OCI-LY1 (cell line): ENCODE data around the gene COL18A1.
"Not testable (repeated sequence)": the region's sequence is repeated elsewhere in the genome, so short reads cannot be mapped to it uniquely, and the experiment has no call there.

ENCODE experiments used
- H2AFZ ChIP-seq: fragments of 200-600 bp; sonication (generic), shearing (Covaris generic); 2 replicates; pipeline ENCODE4 v1.6.0; 2014; ENCODE audit warnings: antibody characterized with exemption, mild to moderate bottlenecking, low read length
- H3F3A ChIP-seq: fragments of 200-600 bp; sonication (generic), shearing (Covaris generic); 2 replicates; pipeline ENCODE4 v1.6.0; 2014; ENCODE audit warnings: mild to moderate bottlenecking, antibody characterized with exemption, low read length, moderate library complexity; ENCODE audit not compliant: insufficient read depth
- H3K27ac ChIP-seq: fragments of 200-600 bp; sonication (generic); 2 replicates; pipeline ENCODE4 v1.5.1; 2014; ENCODE audit warnings: low read length, mixed run types, mild to moderate bottlenecking, low read depth; ENCODE audit not compliant: poor library complexity, severe bottlenecking
- H3K27me3 ChIP-seq: fragments of 200-600 bp; sonication (generic); 2 replicates; pipeline ENCODE4 v1.6.0; 2014; ENCODE audit warnings: antibody characterized with exemption, mild to moderate bottlenecking, low read length, moderate library complexity; ENCODE audit not compliant: insufficient read depth
- H3K36me3 ChIP-seq: fragments of 200-600 bp; sonication (generic); 2 replicates; pipeline ENCODE4 v1.6.1; 2014; ENCODE audit warnings: mild to moderate bottlenecking, antibody characterized with exemption, low read length, moderate library complexity, mixed read lengths; ENCODE audit not compliant: insufficient read depth
- H3K4me1 ChIP-seq: fragments of 200-600 bp; sonication (generic); 2 replicates; pipeline ENCODE4 v1.5.1; 2014; ENCODE audit warnings: mild to moderate bottlenecking, low read length, moderate library complexity; ENCODE audit not compliant: insufficient read depth, severe bottlenecking
- H3K4me2 ChIP-seq: fragments of 200-600 bp; sonication (generic), shearing (Covaris generic); 2 replicates; pipeline ENCODE4 v1.6.1; 2014; ENCODE audit warnings: low read length
- H3K4me3 ChIP-seq: fragments of 200-600 bp; sonication (generic); 2 replicates; pipeline ENCODE4 v1.5.1; 2014; ENCODE audit warnings: low read length, low read depth, mild to moderate bottlenecking, mixed read lengths; ENCODE audit not compliant: poor library complexity, severe bottlenecking
- H3K79me2 ChIP-seq: fragments of 200-600 bp; shearing (Covaris generic); 2 replicates; pipeline ENCODE4 v1.6.1; 2016; ENCODE audit warnings: mixed run types, low read length, mixed read lengths; ENCODE audit not compliant: insufficient read depth
- H3K9ac ChIP-seq: fragments of 200-600 bp; sonication (generic), shearing (Covaris generic); 2 replicates; pipeline ENCODE4 v1.6.1; 2014; ENCODE audit warnings: mild to moderate bottlenecking, low read length, mixed read lengths
- H3K9me2 ChIP-seq: fragments of 200-600 bp; sonication (generic), shearing (Covaris generic); 2 replicates; pipeline ENCODE4 v1.6.1; 2014; ENCODE audit warnings: low read depth, mild to moderate bottlenecking, low read length, mixed read lengths
- H3K9me3 ChIP-seq: fragments of 200-600 bp; shearing (Covaris generic); 2 replicates; pipeline ENCODE4 v1.6.1; 2014; ENCODE audit warnings: low read length, mixed read lengths
- H4K20me1 ChIP-seq: fragments of 200-600 bp; sonication (generic), shearing (Covaris generic); 2 replicates; pipeline ENCODE4 v1.6.0; 2016; ENCODE audit warnings: mild to moderate bottlenecking, low read length; ENCODE audit not compliant: insufficient read depth
- CTCF ChIP-seq: fragments of 200-600 bp; sonication (generic), shearing (Covaris generic); IDR thresholded peaks from 2 replicates; pipeline ENCODE4 v1.5.1; 2017; ENCODE audit warnings: mild to moderate bottlenecking, antibody characterized with exemption, low read length, moderate library complexity, mixed read lengths
- EZH2 ChIP-seq: fragments of 200-600 bp; sonication (generic), shearing (Covaris generic); IDR thresholded peaks from 2 replicates; pipeline ENCODE4 v1.8.0; 2017; ENCODE audit warnings: borderline replicate concordance, mixed run types, mild to moderate bottlenecking, antibody characterized with exemption, low read length, moderate library complexity, mixed read lengths

Gene COL18A1

GRCh38 chr21:45441431-45442255 lies 36.7 kb downstream of the COL18A1 start:
- no peak overlapping the region for H3K4me3 ChIP-seq
- H3K9ac ChIP-seq: no peak overlapping the region
- H3K9me2 ChIP-seq: no peaks in the 10 kb centered on the region
- no peaks in the 10 kb centered on the region for H3K27me3 ChIP-seq
- no peak overlapping the region for H3K27ac ChIP-seq
- H3K4me1 ChIP-seq: no peaks in the 10 kb centered on the region
- TF ChIP-seq EZH2 (no peak), CTCF (no peak)
- no peak overlapping the region for H3K4me2 ChIP-seq
- H3F3A ChIP-seq: no peaks in the 10 kb centered on the region
- H4K20me1 ChIP-seq: no peaks in the 10 kb centered on the region
- no peaks in the 10 kb centered on the region for H3K79me2 ChIP-seq
- H3K9me3 ChIP-seq: no peaks in the 10 kb centered on the region
- no peak overlapping the region for H2AFZ ChIP-seq
- no peaks in the 10 kb centered on the region for H3K36me3 ChIP-seq

DNA sequence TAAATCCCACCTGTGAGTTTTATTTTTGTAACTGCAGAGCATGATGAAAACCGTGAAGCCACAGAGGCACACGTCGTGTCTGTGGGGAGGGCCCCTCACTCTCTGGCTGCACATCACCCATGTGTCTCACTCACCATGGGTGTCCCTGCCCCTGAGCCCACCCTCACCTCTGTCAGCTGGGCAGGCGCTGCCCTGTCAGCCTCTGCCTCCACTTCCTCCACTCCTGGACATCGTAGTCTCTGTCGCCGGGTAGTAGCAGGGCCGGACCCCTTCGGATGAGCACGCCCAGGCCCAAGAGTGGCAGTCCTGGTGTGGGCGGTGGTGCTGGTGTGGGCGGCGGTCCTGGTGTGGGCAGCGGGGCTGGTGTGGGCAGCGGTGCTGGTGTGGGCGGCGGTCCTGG lies 37.3 kb downstream of the COL18A1 start:
- H3K36me3 ChIP-seq: no peaks in the 10 kb centered on the region
- no peaks in the 10 kb centered on the region for H3K9me2 ChIP-seq
- H3K9me3 ChIP-seq: no peaks in the 10 kb centered on the region
- H3K79me2 ChIP-seq: no peaks in the 10 kb centered on the region
- no peak overlapping the region for H3K4me2 ChIP-seq
- H2AFZ ChIP-seq: no peak overlapping the region
- H3F3A ChIP-seq: no peaks in the 10 kb centered on the region
- H3K27ac ChIP-seq: no peak overlapping the region
- no peaks in the 10 kb centered on the region for H3K4me1 ChIP-seq
- no peaks in the 10 kb centered on the region for H4K20me1 ChIP-seq
- H3K27me3 ChIP-seq: no peaks in the 10 kb centered on the region
- H3K4me3 ChIP-seq: no peak overlapping the region
- TF ChIP-seq EZH2 (no peak), CTCF (no peak)
- H3K9ac ChIP-seq: no peak overlapping the region

DNA sequence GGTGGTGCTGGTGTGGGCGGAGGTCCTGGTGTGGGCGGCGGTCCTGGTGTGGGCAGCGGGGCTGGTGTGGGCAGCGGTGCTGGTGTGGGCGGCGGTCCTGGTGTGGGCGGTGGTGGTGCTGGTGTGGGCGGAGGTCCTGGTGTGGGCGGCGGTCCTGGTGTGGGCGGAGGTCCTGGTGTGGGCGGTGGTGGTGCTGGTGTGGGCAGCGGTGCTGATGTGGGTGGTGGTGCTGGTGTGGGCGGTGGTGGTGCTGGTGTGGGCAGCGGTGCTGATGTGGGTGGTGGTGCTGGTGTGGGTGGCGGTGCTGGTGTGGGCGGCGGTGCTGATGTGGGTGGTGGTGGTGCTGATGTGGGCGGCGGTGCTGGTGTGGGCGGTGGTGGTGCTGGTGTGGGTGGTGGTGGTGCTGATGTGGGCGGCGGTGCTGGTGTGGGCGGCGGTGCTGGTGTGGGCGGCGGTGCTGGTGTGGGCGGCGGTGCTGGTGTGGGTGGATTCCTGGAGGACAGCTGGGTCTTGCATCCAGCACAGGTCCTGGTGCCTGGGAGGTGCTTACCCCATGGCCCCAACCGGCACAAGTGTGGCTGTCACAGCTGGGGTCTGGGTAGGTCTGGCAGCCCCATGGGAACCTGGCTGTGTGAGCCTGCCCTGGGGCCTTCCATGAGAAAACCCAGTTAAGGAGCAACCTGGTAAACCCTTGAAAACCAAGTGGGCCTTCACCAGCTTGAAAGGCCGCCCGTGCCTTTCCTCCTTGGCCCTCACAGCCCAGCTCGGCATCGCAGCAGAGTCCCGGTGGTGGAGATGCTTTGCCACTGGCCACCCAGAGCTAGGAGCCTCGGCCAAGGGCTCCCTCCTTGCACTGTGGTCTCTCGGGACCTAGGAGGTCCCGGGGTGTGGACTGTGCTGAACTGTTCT lies 38.0 kb downstream of the COL18A1 start:
- H3F3A ChIP-seq, H3K9me2 ChIP-seq, H3K79me2 ChIP-seq, H3K27ac ChIP-seq, H3K4me1 ChIP-seq, H3K4me3 ChIP-seq, H3K9me3 ChIP-seq, H3K36me3 ChIP-seq, H3K4me2 ChIP-seq, H4K20me1 ChIP-seq, H2AFZ ChIP-seq, H3K27me3 ChIP-seq, H3K9ac ChIP-seq: not testable (repeated sequence)
